ENCODE data around the gene RABGGTB.
"Not testable (repeated sequence)": the region's sequence is repeated elsewhere in the genome, so short reads cannot be mapped to it uniquely, and the experiment has no call there.

The RABGGTB gene

GRCh38 chr1:75796376-75797272 is 10.6 kb downstream of the RABGGTB start, which contains the start of gene MSH4:
MSH4 (plus strand) TSS chr1:75796882; CDS start chr1:75796986, 104 bp downstream.
- DNase-seq, result no peak

GRCh38 chr1:75797273-75797588 is 11.2 kb downstream of the RABGGTB start:
- DNase-seq, result no peak

GRCh38 chr1:75797606-75798216 is 11.7 kb downstream of the RABGGTB start:
- DNase-seq, result no peak

- DNase-seq, result not testable (repeated sequence)
Measured at GRCh38 chr1:75801480-75801879, 15.4 kb downstream of the RABGGTB start.

- no peak for DNase-seq
Measured at GRCh38 chr1:75808921-75809320, 22.9 kb downstream of the RABGGTB start.

- DNase-seq, result not testable (repeated sequence)
Measured at GRCh38 chr1:75810113-75810512, 24.1 kb downstream of the RABGGTB start.

GRCh38 chr1:75811211-75811981 is 25.3 kb downstream of the RABGGTB start:
- no peak for DNase-seq

- no peak for DNase-seq
Measured at GRCh38 chr1:75812065-75812464, 26.0 kb downstream of the RABGGTB start.

- not testable (repeated sequence) for DNase-seq
Measured at GRCh38 chr1:75823596-75823995, 37.5 kb downstream of the RABGGTB start.

- no peak for DNase-seq
Measured at GRCh38 chr1:75836528-75837100, 50.6 kb downstream of the RABGGTB start.

- DNase-seq, result no peak
Measured at GRCh38 chr1:75838079-75838478, 52.0 kb downstream of the RABGGTB start.

GRCh38 chr1:75841421-75841820 is 55.4 kb downstream of the RABGGTB start:
- no peak for DNase-seq
